Measurements from ENCODE around the gene FTH1. TPM values are rescaled to one million over a fixed set of nuclear protein-coding genes. Genes with fewer than 3 reads are reported as not detected.

Gene FTH1
- total and polyA plus RNA-seq, 3 donors from 2014 or later = 1,162 to 2,237 (median 1,419) TPM

DNA sequence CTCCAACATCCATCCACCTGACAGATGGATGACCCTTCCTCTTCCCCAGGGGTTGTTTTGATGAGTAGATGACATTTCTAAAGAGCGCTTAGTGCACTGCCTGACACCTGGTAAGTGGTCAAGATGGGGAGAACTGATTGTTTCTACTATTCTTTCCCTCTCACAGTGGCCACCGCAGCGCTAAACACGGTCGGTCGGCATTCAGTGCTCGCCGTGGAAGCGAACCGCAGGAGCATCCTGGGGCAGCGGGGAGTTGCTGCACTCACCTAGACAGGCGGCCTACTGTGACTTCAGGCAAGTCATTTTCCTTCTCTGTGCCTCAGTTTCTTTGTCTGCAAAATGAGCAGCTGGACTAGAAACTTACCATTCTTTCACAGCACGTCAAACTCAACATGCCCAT, 22.2 kb downstream of the FTH1 start:
- Histone ChIP-seq H3K9me3 (no peaks in the 10 kb centered on the region), H3K27ac (no peak overlapping the region), H3K27me3 (no peaks in the 10 kb centered on the region), H3K4me1 (peaks cover 28% of the 10 kb centered on the region), H3K4me3 (no peak overlapping the region), H3K36me3 (ENCODE audit: low read depth, missing control alignments) (no peaks in the 10 kb centered on the region)
- intact Hi-C loops (cut with DNase I; ENCODE audit: low total_unique reads) = no loop called here
- TF ChIP-seq, protein P1, sequence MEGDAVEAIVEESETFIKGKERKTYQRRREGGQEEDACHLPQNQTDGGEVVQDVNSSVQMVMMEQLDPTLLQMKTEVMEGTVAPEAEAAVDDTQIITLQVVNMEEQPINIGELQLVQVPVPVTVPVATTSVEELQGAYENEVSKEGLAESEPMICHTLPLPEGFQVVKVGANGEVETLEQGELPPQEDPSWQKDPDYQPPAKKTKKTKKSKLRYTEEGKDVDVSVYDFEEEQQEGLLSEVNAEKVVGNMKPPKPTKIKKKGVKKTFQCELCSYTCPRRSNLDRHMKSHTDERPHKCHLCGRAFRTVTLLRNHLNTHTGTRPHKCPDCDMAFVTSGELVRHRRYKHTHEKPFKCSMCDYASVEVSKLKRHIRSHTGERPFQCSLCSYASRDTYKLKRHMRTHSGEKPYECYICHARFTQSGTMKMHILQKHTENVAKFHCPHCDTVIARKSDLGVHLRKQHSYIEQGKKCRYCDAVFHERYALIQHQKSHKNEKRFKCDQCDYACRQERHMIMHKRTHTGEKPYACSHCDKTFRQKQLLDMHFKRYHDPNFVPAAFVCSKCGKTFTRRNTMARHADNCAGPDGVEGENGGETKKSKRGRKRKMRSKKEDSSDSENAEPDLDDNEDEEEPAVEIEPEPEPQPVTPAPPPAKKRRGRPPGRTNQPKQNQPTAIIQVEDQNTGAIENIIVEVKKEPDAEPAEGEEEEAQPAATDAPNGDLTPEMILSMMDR (IDR thresholded peaks at IDR 0.05) = no peak
- no peak for TF ChIP-seq POLR2A (IDR thresholded peaks at IDR 0.05)
- WGBS, 2 donors = 94 to 96% methylated on average over 12 to 13 of the region's 13 CpGs
- no peak for DNase-seq

GRCh38 chr11:61940466-61940865, 27.0 kb downstream of the FTH1 start:
- no peak for DNase-seq
- TF ChIP-seq POLR2A (IDR thresholded peaks at IDR 0.05) = no peak
- TF ChIP-seq, protein P1 (IDR thresholded peaks at IDR 0.05) = no peak
- H3K4me3 ChIP-seq = no peak overlapping the region
- no peaks in the 10 kb centered on the region for H3K27me3 ChIP-seq
- no peaks in the 10 kb centered on the region for H3K36me3 ChIP-seq (ENCODE audit: low read depth, missing control alignments)
- WGBS, 2 donors = 91 to 92% methylated on average over 10 of the region's 10 CpGs
- H3K27ac ChIP-seq = no peak overlapping the region
- H3K4me1 ChIP-seq = no peaks in the 10 kb centered on the region
- intact Hi-C loops (cut with DNase I; ENCODE audit: low total_unique reads) = no loop called here
- H3K9me3 ChIP-seq = no peaks in the 10 kb centered on the region

DNA sequence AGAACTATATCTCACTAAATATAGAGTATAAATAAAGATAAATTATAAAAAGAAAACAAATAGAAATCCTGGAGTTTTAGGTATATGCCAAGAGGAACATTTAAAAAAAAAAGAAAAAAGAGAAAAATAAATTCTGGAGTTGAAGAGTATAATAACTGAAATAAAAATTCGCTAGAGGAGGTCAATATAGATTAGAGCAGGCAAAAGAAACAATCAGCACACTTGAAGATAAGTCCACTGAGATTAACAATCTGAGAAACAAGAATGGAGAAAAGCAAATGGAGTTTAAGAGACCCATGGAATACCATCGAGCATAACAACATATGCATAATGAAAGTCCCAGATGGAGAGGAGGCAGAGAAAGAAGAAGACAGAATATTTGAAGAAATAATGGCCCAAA, 31.6 kb downstream of the FTH1 start:
- Histone ChIP-seq H3K4me3 (no peak overlapping the region), H3K27me3 (no peaks in the 10 kb centered on the region), H3K27ac (no peak overlapping the region), H3K36me3 (ENCODE audit: low read depth, missing control alignments) (no peaks in the 10 kb centered on the region), H3K9me3 (no peaks in the 10 kb centered on the region), H3K4me1 (no peaks in the 10 kb centered on the region)
- intact Hi-C loops (cut with DNase I; ENCODE audit: low total_unique reads) = no loop called here
- TF ChIP-seq, protein P1 (IDR thresholded peaks at IDR 0.05) = no peak
- TF ChIP-seq POLR2A (IDR thresholded peaks at IDR 0.05) = no peak
- WGBS, 2 donors = 91 to 95% methylated on average over 2 of the region's 2 CpGs
- no peak for DNase-seq

- Histone ChIP-seq H3K9me3 (no peaks in the 10 kb centered on the region), H3K27me3 (no peaks in the 10 kb centered on the region), H3K36me3 (ENCODE audit: low read depth, missing control alignments) (no peaks in the 10 kb centered on the region), H3K27ac (no peak overlapping the region), H3K4me1 (no peaks in the 10 kb centered on the region), H3K4me3 (no peak overlapping the region)
- intact Hi-C loops (cut with DNase I; ENCODE audit: low total_unique reads) = no loop called here
- TF ChIP-seq POLR2A (IDR thresholded peaks at IDR 0.05) = no peak
- TF ChIP-seq, protein P1 (IDR thresholded peaks at IDR 0.05) = no peak
- WGBS, 2 donors = 91 to 93% methylated on average over 3 of the region's 3 CpGs
- DNase-seq = no peak
These were observed 36.5 kb downstream of the FTH1 start for GRCh38 chr11:61930933-61931332.

DNA sequence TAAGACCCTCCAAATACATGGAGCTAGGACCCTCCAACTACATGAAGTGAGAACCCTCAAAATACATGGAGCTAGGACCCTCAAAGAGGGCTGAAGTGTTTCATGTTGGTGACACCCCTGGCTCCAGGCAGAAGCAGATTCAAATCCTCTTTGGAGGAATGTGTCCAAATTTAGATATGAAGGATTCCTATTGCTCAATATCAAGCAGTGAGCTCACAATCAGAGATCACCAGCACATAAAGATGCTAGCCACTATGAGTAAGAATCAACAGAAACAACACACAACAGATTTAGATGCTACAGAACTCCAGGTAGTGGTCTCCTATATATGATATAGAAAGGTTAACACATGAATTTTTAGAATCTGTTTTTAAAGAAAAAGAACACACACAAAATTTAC, 38.8 kb downstream of the FTH1 start:
- no peak for DNase-seq
- Histone ChIP-seq H3K36me3 (ENCODE audit: low read depth, missing control alignments) (no peaks in the 10 kb centered on the region), H3K4me1 (peaks cover 10% of the 10 kb centered on the region), H3K4me3 (no peak overlapping the region), H3K27me3 (no peaks in the 10 kb centered on the region), H3K9me3 (no peaks in the 10 kb centered on the region), H3K27ac (no peak overlapping the region)
- intact Hi-C loops (cut with DNase I; ENCODE audit: low total_unique reads) = no loop called here
- TF ChIP-seq, protein P1 (IDR thresholded peaks at IDR 0.05) = no peak
- TF ChIP-seq POLR2A (IDR thresholded peaks at IDR 0.05) = no peak
